Thyroid gland (tissue), 4 donors: ENCODE results near the gene C2orf80. TPM values are rescaled to one million over a fixed set of nuclear protein-coding genes. Genes with fewer than 3 reads are reported as not detected.
"Not testable (repeated sequence)": the region's sequence is repeated elsewhere in the genome, so short reads cannot be mapped to it uniquely, and the experiment has no call there.

Source experiments
- DNase-seq, 2 donors: peaks; one replicate each; pipeline ENCODE4 v3.0.0-alpha.2; 2019
- H3K27ac ChIP-seq, 3 donors: fragments of 200-600 bp; sonication (generic); 1 replicate in 2 of 3; 2 replicates in 1 of 3; pipeline ENCODE4 v1.5.1; 2016 to 2019; ENCODE audit warnings: mild to moderate bottlenecking in 1 of 3, moderate library complexity in 1 of 3
- H3K27me3 ChIP-seq: fragments of 200-600 bp; sonication (generic); one replicate; pipeline ENCODE4 v1.5.1; 2019
- H3K36me3 ChIP-seq, 2 donors: fragments of 200-600 bp; sonication (generic); one replicate each; pipeline ENCODE4 v1.5.1; 2016 to 2019
- H3K4me1 ChIP-seq, 2 donors: fragments of 200-600 bp; sonication (generic); one replicate each; pipeline ENCODE4 v1.5.1; 2017 to 2019
- H3K4me3 ChIP-seq, 3 donors: fragments of 200-600 bp; sonication (generic); replicated peaks in 1 of 3; 1 replicate in 2 of 3; 2 replicates in 1 of 3; pipeline ENCODE4 v1.5.1; 2016; ENCODE audit warnings: mild to moderate bottlenecking in 1 of 3
- H3K9me3 ChIP-seq: fragments of 200-600 bp; sonication (generic); one replicate; pipeline ENCODE4 v1.5.1; 2017
- POLR2A ChIP-seq, 2 donors: fragments of 450-650 bp; IDR thresholded peaks; one replicate each; pipeline ENCODE4 v1.6.1; 2017; ENCODE audit warnings: antibody characterized with exemption in 2 of 2, mild to moderate bottlenecking in 2 of 2, moderate library complexity in 1 of 2
- WGBS, 2 donors: methylation state at CpG; one replicate each; pipeline ENCODE4 v1.1.5; 2017; 5-methylcytosine and 5-hydroxymethylcytosine counted together
- intact Hi-C: fragments of 100-400 bp; cut with DNase I; formaldehyde crosslinking; loops from one replicate; pipeline ENCODE4 v1.15.1; 2023
- total RNA-seq, 4 donors: library from RNA; depleted of rRNA; stranded (reverse); fragments of >200 nt; gene quantifications; one replicate each; pipeline ENCODE4 v1.2.3, GENCODE V29; 2016
- TF ChIP-seq, protein P1 (sequence below), 6 experiments: fragments of 200-600 bp in 3 of 6; fragments of 450-650 bp in 3 of 6; sonication (generic) in 3 of 6; IDR thresholded peaks; one replicate each; pipeline ENCODE4 v1.5.1; 2016 to 2019; ENCODE audit warnings: antibody characterized with exemption in 6 of 6, mild to moderate bottlenecking in 2 of 6, inconsistent platforms in 1 of 6, moderate library complexity in 1 of 6

The C2orf80 gene
- total RNA-seq, 4 donors from 2014 or later: not detected

GRCh38 chr2:208146006-208146405, 43.8 kb downstream of the C2orf80 start, which contains the start of gene CRYGB:
Gene CRYGB (minus strand): TSS chr2:208146158. CDS start chr2:208146120, 38 bp downstream.
- intact Hi-C loops: no loop called here
- Histone ChIP-seq H3K9me3 (no peaks in the 10 kb centered on the region), H3K27ac (no peak within 1 kb of the TSS), H3K4me3 (no peak within 1 kb of the TSS), H3K4me1 (no peaks in the 10 kb centered on the region), H3K27me3 (no peaks in the 10 kb centered on the region), H3K36me3 (no peaks in the 10 kb centered on the region)
- DNase-seq: no peak
- 53 to 77% methylated on average over 6 of the region's 6 CpGs for WGBS, 2 donors
- TF ChIP-seq, protein P1, sequence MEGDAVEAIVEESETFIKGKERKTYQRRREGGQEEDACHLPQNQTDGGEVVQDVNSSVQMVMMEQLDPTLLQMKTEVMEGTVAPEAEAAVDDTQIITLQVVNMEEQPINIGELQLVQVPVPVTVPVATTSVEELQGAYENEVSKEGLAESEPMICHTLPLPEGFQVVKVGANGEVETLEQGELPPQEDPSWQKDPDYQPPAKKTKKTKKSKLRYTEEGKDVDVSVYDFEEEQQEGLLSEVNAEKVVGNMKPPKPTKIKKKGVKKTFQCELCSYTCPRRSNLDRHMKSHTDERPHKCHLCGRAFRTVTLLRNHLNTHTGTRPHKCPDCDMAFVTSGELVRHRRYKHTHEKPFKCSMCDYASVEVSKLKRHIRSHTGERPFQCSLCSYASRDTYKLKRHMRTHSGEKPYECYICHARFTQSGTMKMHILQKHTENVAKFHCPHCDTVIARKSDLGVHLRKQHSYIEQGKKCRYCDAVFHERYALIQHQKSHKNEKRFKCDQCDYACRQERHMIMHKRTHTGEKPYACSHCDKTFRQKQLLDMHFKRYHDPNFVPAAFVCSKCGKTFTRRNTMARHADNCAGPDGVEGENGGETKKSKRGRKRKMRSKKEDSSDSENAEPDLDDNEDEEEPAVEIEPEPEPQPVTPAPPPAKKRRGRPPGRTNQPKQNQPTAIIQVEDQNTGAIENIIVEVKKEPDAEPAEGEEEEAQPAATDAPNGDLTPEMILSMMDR (IDR thresholded peaks at IDR 0.05): no peak
- no peak for TF ChIP-seq POLR2A (IDR thresholded peaks at IDR 0.05)

- intact Hi-C loops: no loop called here
- Histone ChIP-seq H3K36me3 (no peaks in the 10 kb centered on the region), H3K9me3 (no peaks in the 10 kb centered on the region), H3K27me3 (no peaks in the 10 kb centered on the region), H3K4me3 (no peak overlapping the region), H3K27ac (no peak overlapping the region), H3K4me1 (no peaks in the 10 kb centered on the region)
- TF ChIP-seq, protein P1 (IDR thresholded peaks at IDR 0.05): no peak
- no peak for TF ChIP-seq POLR2A (IDR thresholded peaks at IDR 0.05)
- 42 to 70% methylated on average over 8 to 14 of the region's 14 CpGs for WGBS, 2 donors
- no peak for DNase-seq
Measured at GRCh38 chr2:208142925-208143799, 46.7 kb downstream of the C2orf80 start.

DNA sequence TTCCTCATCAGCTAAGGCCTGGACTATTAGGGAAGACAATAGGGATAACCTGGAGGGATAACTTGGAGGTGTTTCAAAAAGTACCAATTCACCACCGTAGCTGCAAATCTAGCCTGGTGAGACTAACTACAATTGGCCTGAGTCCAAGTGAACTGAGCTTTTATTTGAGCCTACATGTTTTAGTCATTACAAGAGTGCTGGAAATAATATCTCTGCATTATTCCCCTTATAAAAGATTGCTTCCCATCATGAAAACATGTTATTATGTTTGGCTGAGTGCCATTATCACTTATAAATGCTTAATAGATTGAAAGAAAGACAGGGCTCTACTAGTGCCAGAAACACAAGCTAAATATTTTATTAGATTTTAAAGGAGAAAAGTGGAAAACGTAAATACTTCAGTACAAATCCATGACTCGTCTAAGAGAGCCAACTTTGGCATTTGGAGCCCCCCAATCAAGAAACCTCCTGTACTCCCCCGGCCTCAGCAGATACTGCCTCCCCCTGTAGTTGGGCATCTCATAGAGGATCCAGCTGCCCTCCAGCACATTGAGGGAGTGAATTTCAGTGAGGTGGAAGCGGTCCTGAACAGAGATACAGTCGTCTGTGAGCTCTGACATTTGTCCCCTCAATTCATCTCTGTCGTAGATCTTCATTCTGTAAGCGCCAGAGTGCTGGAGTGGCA, 47.4 kb downstream of the C2orf80 start:
- H3K27ac ChIP-seq: no peak overlapping the region
- intact Hi-C loops: no loop called here
- TF ChIP-seq POLR2A (IDR thresholded peaks at IDR 0.05): no peak
- TF ChIP-seq, protein P1 (IDR thresholded peaks at IDR 0.05): no peak
- DNase-seq: no peak
- H3K4me1 ChIP-seq: no peaks in the 10 kb centered on the region
- no peaks in the 10 kb centered on the region for H3K27me3 ChIP-seq
- H3K4me3 ChIP-seq: no peak overlapping the region
- H3K36me3 ChIP-seq: no peaks in the 10 kb centered on the region
- WGBS, 2 donors: 46 to 55% methylated on average over 8 of the region's 8 CpGs
- no peaks in the 10 kb centered on the region for H3K9me3 ChIP-seq

DNA sequence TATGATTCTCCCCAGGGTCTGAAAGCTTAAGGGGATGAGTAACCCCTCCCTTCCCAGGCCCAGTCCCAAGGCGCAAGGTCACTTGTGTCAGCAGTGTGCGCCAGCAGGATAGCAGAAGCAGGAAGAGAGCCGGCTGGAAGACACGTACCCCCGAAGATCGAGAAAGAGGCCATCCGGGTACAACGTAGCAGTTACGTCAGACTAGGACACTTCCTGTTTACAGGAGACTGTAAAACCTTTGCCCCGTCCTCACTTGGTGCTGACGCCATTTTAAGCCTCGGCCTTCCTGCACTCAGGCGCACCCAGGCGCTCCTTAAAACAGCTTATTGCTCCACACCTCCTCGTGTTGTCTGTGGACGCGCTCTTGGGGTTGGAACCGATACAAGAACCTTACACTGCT, 50.4 kb downstream of the C2orf80 start:
- no peak for TF ChIP-seq POLR2A (IDR thresholded peaks at IDR 0.05)
- TF ChIP-seq, protein P1 (IDR thresholded peaks at IDR 0.05): no peak
- H3K36me3 ChIP-seq: no peaks in the 10 kb centered on the region
- H3K27me3 ChIP-seq: no peaks in the 10 kb centered on the region
- H3K9me3 ChIP-seq: no peaks in the 10 kb centered on the region
- no peak overlapping the region for H3K4me3 ChIP-seq
- intact Hi-C loops: no loop called here
- no peak for DNase-seq
- 91 to 92% methylated on average over 18 of the region's 18 CpGs for WGBS, 2 donors
- no peak overlapping the region for H3K27ac ChIP-seq
- H3K4me1 ChIP-seq: no peaks in the 10 kb centered on the region

GRCh38 chr2:208138334-208138733, 51.5 kb downstream of the C2orf80 start:
- H3K27ac ChIP-seq, H3K9me3 ChIP-seq, intact Hi-C loops, H3K4me3 ChIP-seq, H3K27me3 ChIP-seq, DNase-seq, H3K4me1 ChIP-seq, H3K36me3 ChIP-seq: not testable (repeated sequence)
- WGBS, 2 donors: 94 to 95% methylated on average over 7 of the region's 7 CpGs
